A549 (cell line): ENCODE data around the gene KDM6B. TPM values are rescaled to one million over a fixed set of nuclear protein-coding genes. Genes with fewer than 3 reads are reported as not detected.

Experiments used
- ATAC-seq, 2 experiments: fragments of 200-7000 bp in 1 of 2; fragments of >200 bp in 1 of 2; cut with Nextera tagmentation in 1 of 2; cut with Tn5 transposase in 1 of 2; 3 replicates each; pipeline versions ENCODE4 v1.8.0 to v1.9.1; 2018 to 2020; ENCODE audit warnings: mild to moderate bottlenecking in 1 of 2, moderate library complexity in 1 of 2
- CTCF ChIA-PET: fragments of 300-600 bp; sonication (Branson Sonifier 250); formaldehyde crosslinking; extraction: SDS; loops from one replicate; lab custom pipeline; 2021; ENCODE audit warnings: antibody characterized with exemption, inconsistent platforms; lab: Yijun Ruan, JAX
- POLR2A ChIA-PET: fragments of 350-600 bp; formaldehyde crosslinking; extraction: SDS; loops from one replicate; lab custom pipeline; 2021; ENCODE audit warnings: antibody characterized with exemption, inconsistent platforms; lab: Yijun Ruan, JAX
- DNase-seq, 2 experiments: peaks; one replicate each; pipeline versions ENCODE4 v3.0.0 to v3.0.0-alpha.2; 2011 to 2016; ENCODE audit warnings: low read depth in 1 of 2, low spot score in 1 of 2
- FAIRE-seq: peaks from 2 replicates; lab custom pipeline; 2011; peaks lifted over from hg19 to GRCh38; lab: Jason Lieb, UNC
- H3K27ac ChIP-seq, 2 experiments: fragments of >200 bp; sonication (Bioruptor Twin); formaldehyde crosslinking; 3 replicates each; pipeline ENCODE4 v1.5.1; 2016 to 2017
- H3K4me1 ChIP-seq: fragments of >200 bp; sonication (Bioruptor Twin); formaldehyde crosslinking; 3 replicates; pipeline ENCODE4 v1.6.1; 2016
- H3K4me2 ChIP-seq: fragments of >200 bp; sonication (Bioruptor Twin); formaldehyde crosslinking; 3 replicates; pipeline ENCODE4 v1.6.1; 2016
- H3K4me3 ChIP-seq: fragments of >200 bp; sonication (Bioruptor Twin); formaldehyde crosslinking; 3 replicates; pipeline ENCODE4 v1.5.1; 2016
- H3K9me3 ChIP-seq: fragments of >200 bp; sonication (Bioruptor Twin); formaldehyde crosslinking; 3 replicates; pipeline ENCODE4 v1.6.1; 2016
- CBX2 ChIP-seq: fragments of 200-600 bp; sonication (generic); IDR thresholded peaks from 2 replicates; pipeline ENCODE4 v1.6.1; 2016; ENCODE audit warnings: low read depth, mild to moderate bottlenecking, borderline replicate concordance
- CBX8 ChIP-seq: fragments of 200-600 bp; sonication (generic); IDR thresholded peaks from 2 replicates; pipeline ENCODE4 v1.6.1; 2016
- CHD2 ChIP-seq: fragments of 150-350 bp; IDR thresholded peaks from 2 replicates; pipeline ENCODE4 v1.6.1; 2014; ENCODE audit warnings: low read length; ENCODE audit not compliant: partially characterized antibody
- E2F6 ChIP-seq: IDR thresholded peaks from 2 replicates; pipeline ENCODE4 v1.6.1; 2012; ENCODE audit warnings: low read depth, borderline replicate concordance
- FOSB ChIP-seq: fragments of 250-450 bp; sonication (Bioruptor Pico); IDR thresholded peaks from 2 replicates; pipeline ENCODE4 v1.5.0; 2020; ENCODE audit warnings: mild to moderate bottlenecking, moderate library complexity
- GATA3 ChIP-seq: IDR thresholded peaks from 2 replicates; pipeline ENCODE4 v1.6.1; 2012; ENCODE audit warnings: borderline replicate concordance
- HOXB13 ChIP-seq: fragments of 250-450 bp; sonication (Bioruptor Pico); IDR thresholded peaks from 2 replicates; pipeline ENCODE4 v1.5.0; 2020; ENCODE audit warnings: low read depth, mild to moderate bottlenecking, moderate library complexity
- HOXB5 ChIP-seq: fragments of 250-450 bp; sonication (Bioruptor Pico); IDR thresholded peaks from 2 replicates; pipeline ENCODE4 v1.5.0; 2020; ENCODE audit warnings: mild to moderate bottlenecking, moderate library complexity
- JUN ChIP-seq, 2 experiments: fragments of >200 bp; sonication (Bioruptor Twin); formaldehyde crosslinking; IDR thresholded peaks; 2 replicates in 1 of 2; 3 replicates in 1 of 2; pipeline ENCODE4 v1.6.1; 2016 to 2017
- KDM5A ChIP-seq: fragments of 200-600 bp; sonication (generic); IDR thresholded peaks from 2 replicates; pipeline ENCODE4 v1.6.1; 2016; ENCODE audit warnings: antibody characterized with exemption, mild to moderate bottlenecking
- MAZ ChIP-seq: fragments of 150-350 bp; IDR thresholded peaks from 2 replicates; pipeline ENCODE4 v1.6.1; 2014; ENCODE audit warnings: antibody characterized with exemption, low read depth, low read length, borderline replicate concordance
- MYC ChIP-seq: IDR thresholded peaks from 2 replicates; pipeline ENCODE4 v1.6.1; 2012; ENCODE audit warnings: mild to moderate bottlenecking, inconsistent platforms, low read length, improper control_type of control experiment, borderline replicate concordance
- NR3C1 ChIP-seq: fragments of >200 bp; sonication (Bioruptor Twin); formaldehyde crosslinking; IDR thresholded peaks from 3 replicates; pipeline ENCODE4 v1.6.1; 2017
- PBX3 ChIP-seq: IDR thresholded peaks from 2 replicates; pipeline ENCODE4 v1.6.1; 2012
- PHF8 ChIP-seq: fragments of 200-600 bp; sonication (generic); IDR thresholded peaks from 2 replicates; pipeline ENCODE4 v1.6.1; 2016; ENCODE audit warnings: low read depth, mild to moderate bottlenecking, antibody characterized with exemption, moderate library complexity, borderline replicate concordance
- POLR2A ChIP-seq: IDR thresholded peaks from 2 replicates; pipeline ENCODE4 v1.6.1; 2012; ENCODE audit warnings: mild to moderate bottlenecking, low read length
- RARB ChIP-seq: fragments of 250-450 bp; sonication (Bioruptor Pico); IDR thresholded peaks from 2 replicates; pipeline ENCODE4 v1.8.0; 2021; ENCODE audit warnings: mild to moderate bottlenecking, moderate library complexity
- RFX5 ChIP-seq: fragments of 450-650 bp; IDR thresholded peaks from 2 replicates; pipeline ENCODE4 v1.7.1; 2014; ENCODE audit warnings: antibody characterized with exemption, mild to moderate bottlenecking, moderate library complexity
- RNF2 ChIP-seq: fragments of 200-600 bp; sonication (generic); IDR thresholded peaks from 2 replicates; pipeline ENCODE4 v1.6.1; 2016; ENCODE audit warnings: low read depth, mild to moderate bottlenecking, antibody characterized with exemption, moderate library complexity, borderline replicate concordance
- SREBF2 ChIP-seq: fragments of 450-650 bp; IDR thresholded peaks from 2 replicates; pipeline ENCODE4 v1.6.1; 2014; ENCODE audit warnings: mild to moderate bottlenecking, moderate library complexity
- TFCP2L1 ChIP-seq: fragments of 250-450 bp; sonication (Bioruptor Pico); IDR thresholded peaks from 2 replicates; pipeline ENCODE4 v1.5.0; 2021; ENCODE audit warnings: mild to moderate bottlenecking
- TP53 ChIP-seq: fragments of 250-450 bp; sonication (Bioruptor Pico); IDR thresholded peaks from 2 replicates; pipeline ENCODE4 v1.5.0; 2021; ENCODE audit warnings: mild to moderate bottlenecking, moderate library complexity
- WGBS: methylation state at CpG from one replicate; pipeline ENCODE4 v1.1.6; 2017; ENCODE audit errors: missing lambda C conversion rate; 5-methylcytosine and 5-hydroxymethylcytosine counted together
- polyA plus RNA-seq, 4 experiments: library from polyadenylated mRNA; depleted of rRNA in 3 of 4; stranded (reverse); fragments of >200 nt; fragmentation: RNase III in 1 of 4; extraction: RNeasy Plus Mini Kit Qiagen cat#74134 plus additional on column Dnase treatment in 1 of 4; gene quantifications; 2 replicates in 3 of 4; 3 replicates in 1 of 4; pipeline ENCODE4 v1.2.3, GENCODE V29; 2011 to 2017
- TF ChIP-seq, protein P1 (sequence below): fragments of 250-450 bp; sonication (Bioruptor Pico); IDR thresholded peaks from 2 replicates; pipeline ENCODE4 v1.5.0; 2021; ENCODE audit warnings: mild to moderate bottlenecking, moderate library complexity, borderline replicate concordance
- TF ChIP-seq, protein P2 (sequence below): fragments of >200 bp; sonication (Bioruptor Twin); formaldehyde crosslinking; IDR thresholded peaks from 2 replicates; pipeline ENCODE4 v1.6.1; 2016
- TF ChIP-seq, protein P3 (sequence below): fragments of 200-600 bp; sonication (generic); IDR thresholded peaks from 2 replicates; pipeline ENCODE4 v1.6.1; 2016; ENCODE audit warnings: antibody characterized with exemption, mild to moderate bottlenecking, moderate library complexity

Gene KDM6B
- polyA plus RNA-seq, 2 of the 4 experiments (the other 2 are of a cell fraction) = 1.3 to 8.8 TPM

DNA sequence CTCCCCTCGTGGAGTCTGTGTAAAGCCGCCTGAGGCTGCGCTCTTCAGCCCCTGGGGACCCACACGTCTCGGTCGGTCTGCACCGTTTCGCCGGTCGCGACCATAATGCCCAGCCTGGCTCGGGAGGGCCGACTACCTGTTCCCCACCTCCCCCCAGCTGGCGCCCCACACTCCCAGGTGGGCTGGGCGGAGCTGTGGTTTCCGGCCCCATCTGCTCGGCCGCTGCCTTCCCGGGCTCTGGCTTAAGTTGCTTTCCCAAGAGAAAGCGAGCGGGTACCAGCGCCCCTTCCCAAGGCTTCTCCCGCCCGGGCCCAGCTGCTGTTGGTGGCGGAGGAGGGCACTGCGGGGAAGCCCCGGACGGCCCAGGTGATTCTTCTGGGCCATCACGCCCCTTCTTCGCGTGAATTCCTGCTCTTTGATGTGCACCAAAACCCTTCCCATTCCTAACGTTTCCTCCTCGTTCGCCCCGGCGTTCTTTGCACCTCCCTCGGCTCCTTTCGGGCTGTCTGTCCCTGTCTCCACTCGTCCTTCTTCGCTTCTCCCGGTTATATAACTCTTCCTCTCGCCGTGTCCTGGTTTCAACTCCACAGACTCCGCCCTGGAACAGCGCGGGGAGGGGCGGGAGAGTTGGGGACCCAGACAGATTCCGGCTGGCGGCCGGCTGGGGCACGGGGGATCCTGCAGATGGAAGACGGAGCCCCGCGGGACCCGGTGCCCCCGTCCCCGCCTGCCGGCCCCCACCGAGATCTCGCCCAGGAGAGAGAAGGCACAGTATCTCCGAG lies 2.0 kb downstream of the KDM6B start:
- Histone ChIP-seq H3K4me3 (peak overlapping the region; percentile 60), H3K4me1 (peaks cover 44% of the 10 kb centered on the region), H3K4me2 (peak overlapping the region; percentile 96), H3K27ac (peak overlapping the region; percentile 82 to 89), H3K9me3 (no peaks in the 10 kb centered on the region)
- 3% methylated on average over 34 of the region's 61 CpGs for WGBS
- ChIA-PET CTCF (interaction anchor here (1.0 to 25.1 kb wide), 19 partner anchors 6 to 225 kb away, joined by 3 to 677 read pairs (median 5); partner anchors contain the start of genes KDM6B, NAA38, RNF227 and TMEM88), POLR2A (interaction anchor here (0.7 to 6.7 kb wide), 5 partner anchors 7 to 49 kb away, joined by 3 to 44 read pairs (median 8); partner anchors contain the start of genes CYB5D1 and NAA38)
- peak; percentile 7 to 11; a peak in 5 of 6 replicates for ATAC-seq
- no peak for FAIRE-seq
- TF ChIP-seq, protein P1, sequence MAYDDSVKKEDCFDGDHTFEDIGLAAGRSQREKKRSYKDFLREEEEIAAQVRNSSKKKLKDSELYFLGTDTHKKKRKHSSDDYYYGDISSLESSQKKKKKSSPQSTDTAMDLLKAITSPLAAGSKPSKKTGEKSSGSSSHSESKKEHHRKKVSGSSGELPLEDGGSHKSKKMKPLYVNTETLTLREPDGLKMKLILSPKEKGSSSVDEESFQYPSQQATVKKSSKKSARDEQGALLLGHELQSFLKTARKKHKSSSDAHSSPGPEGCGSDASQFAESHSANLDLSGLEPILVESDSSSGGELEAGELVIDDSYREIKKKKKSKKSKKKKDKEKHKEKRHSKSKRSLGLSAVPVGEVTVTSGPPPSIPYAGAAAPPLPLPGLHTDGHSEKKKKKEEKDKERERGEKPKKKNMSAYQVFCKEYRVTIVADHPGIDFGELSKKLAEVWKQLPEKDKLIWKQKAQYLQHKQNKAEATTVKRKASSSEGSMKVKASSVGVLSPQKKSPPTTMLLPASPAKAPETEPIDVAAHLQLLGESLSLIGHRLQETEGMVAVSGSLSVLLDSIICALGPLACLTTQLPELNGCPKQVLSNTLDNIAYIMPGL (CRISPR knock-in tag) = no peak; the same call in 1 of the 2 replicates
- TF ChIP-seq PHF8 (peak; percentile 39; the same call in 1 of the 2 replicates), TP53 (CRISPR knock-in tag) (peak; percentile 65; the same call in 1 of the 2 replicates), FOSB (no peak), POLR2A (peak; percentile 26; the same call in 1 of the 2 replicates), TFCP2L1 (CRISPR knock-in tag) (0 out of 2 replicates have a peak, but pooled peaks have one; percentile 34), JUN (IDR thresholded peaks at IDR 0.05) (peak in 1 of 2 experiments; percentile 12; a peak in 1 of 5 replicates), CBX2 (no peak), MYC (0 out of 2 replicates have a peak, but pooled peaks have one; percentile 12), MAZ (0 out of 2 replicates have a peak, but pooled peaks have one; percentile 4), CBX8 (no peak)
- peak; percentile 48 to 74 for DNase-seq

- FAIRE-seq = peak; percentile 63
- H3K27ac ChIP-seq = peak overlapping the region; percentile 82 to 89
- WGBS = 3% methylated on average over 19 of the region's 19 CpGs
- peak; percentile 8 to 20; a peak in 5 of 6 replicates for ATAC-seq
- H3K4me2 ChIP-seq = peak overlapping the region; percentile 96
- peaks cover 48% of the 10 kb centered on the region for H3K4me1 ChIP-seq
- CTCF ChIA-PET = interaction anchor here (1.0 to 25.1 kb wide), 9 partner anchors 5 to 204 kb away, joined by 3 to 677 read pairs (median 7); partner anchors contain the start of genes KDM6B, TP53 and WRAP53
- H3K9me3 ChIP-seq = no peaks in the 10 kb centered on the region
- peak; percentile 87 to 98 for DNase-seq
- peak overlapping the region; percentile 60 for H3K4me3 ChIP-seq
- POLR2A ChIA-PET = interaction anchor here (0.7 to 6.7 kb wide), 3 partner anchors 9 to 20 kb away, joined by 3 to 44 read pairs (median 3); partner anchors contain the start of genes CYB5D1 and NAA38
- TF ChIP-seq MAZ (peak; percentile 99), RFX5 (peak; percentile 86), SREBF2 (no peak), HOXB5 (CRISPR knock-in tag) (no peak; the same call in 1 of the 2 replicates), TP53 (CRISPR knock-in tag) (no peak), GATA3 (peak; percentile 84), NR3C1 (no peak), CHD2 (peak; percentile 78), RNF2 (no peak), RARB (CRISPR knock-in tag) (peak; percentile 85), CBX8 (no peak), PBX3 (peak; percentile 67; the same call in 1 of the 2 replicates), KDM5A (no peak), HOXB13 (CRISPR knock-in tag) (no peak), E2F6 (0 out of 2 replicates have a peak, but pooled peaks have one; percentile 68)
- TF ChIP-seq, protein P2, sequence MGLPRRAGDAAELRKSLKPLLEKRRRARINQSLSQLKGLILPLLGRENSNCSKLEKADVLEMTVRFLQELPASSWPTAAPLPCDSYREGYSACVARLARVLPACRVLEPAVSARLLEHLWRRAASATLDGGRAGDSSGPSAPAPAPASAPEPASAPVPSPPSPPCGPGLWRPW = no peak
- TF ChIP-seq, protein P3, sequence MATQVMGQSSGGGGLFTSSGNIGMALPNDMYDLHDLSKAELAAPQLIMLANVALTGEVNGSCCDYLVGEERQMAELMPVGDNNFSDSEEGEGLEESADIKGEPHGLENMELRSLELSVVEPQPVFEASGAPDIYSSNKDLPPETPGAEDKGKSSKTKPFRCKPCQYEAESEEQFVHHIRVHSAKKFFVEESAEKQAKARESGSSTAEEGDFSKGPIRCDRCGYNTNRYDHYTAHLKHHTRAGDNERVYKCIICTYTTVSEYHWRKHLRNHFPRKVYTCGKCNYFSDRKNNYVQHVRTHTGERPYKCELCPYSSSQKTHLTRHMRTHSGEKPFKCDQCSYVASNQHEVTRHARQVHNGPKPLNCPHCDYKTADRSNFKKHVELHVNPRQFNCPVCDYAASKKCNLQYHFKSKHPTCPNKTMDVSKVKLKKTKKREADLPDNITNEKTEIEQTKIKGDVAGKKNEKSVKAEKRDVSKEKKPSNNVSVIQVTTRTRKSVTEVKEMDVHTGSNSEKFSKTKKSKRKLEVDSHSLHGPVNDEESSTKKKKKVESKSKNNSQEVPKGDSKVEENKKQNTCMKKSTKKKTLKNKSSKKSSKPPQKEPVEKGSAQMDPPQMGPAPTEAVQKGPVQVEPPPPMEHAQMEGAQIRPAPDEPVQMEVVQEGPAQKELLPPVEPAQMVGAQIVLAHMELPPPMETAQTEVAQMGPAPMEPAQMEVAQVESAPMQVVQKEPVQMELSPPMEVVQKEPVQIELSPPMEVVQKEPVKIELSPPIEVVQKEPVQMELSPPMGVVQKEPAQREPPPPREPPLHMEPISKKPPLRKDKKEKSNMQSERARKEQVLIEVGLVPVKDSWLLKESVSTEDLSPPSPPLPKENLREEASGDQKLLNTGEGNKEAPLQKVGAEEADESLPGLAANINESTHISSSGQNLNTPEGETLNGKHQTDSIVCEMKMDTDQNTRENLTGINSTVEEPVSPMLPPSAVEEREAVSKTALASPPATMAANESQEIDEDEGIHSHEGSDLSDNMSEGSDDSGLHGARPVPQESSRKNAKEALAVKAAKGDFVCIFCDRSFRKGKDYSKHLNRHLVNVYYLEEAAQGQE = no peak
These were observed 2.8 kb downstream of the KDM6B start for GRCh38 chr17:7836596-7837407.
